Vagina (tissue), 2 donors: ENCODE data around the gene HUS1. TPM values are rescaled to one million over a fixed set of nuclear protein-coding genes. Genes with fewer than 3 reads are reported as not detected.

Source experiments
- DNase-seq, 2 donors: peaks; one replicate each; pipeline ENCODE4 v3.0.0-alpha.2; 2017; ENCODE audit errors: extremely low spot score in 2 of 2
- H3K27ac ChIP-seq: fragments of 200-600 bp; sonication (generic); one replicate; pipeline ENCODE4 v1.5.1; 2019
- H3K27me3 ChIP-seq: fragments of 200-600 bp; sonication (generic); one replicate; pipeline ENCODE4 v1.5.1; 2019
- H3K36me3 ChIP-seq, 2 donors: fragments of 200-600 bp; sonication (generic); one replicate each; pipeline ENCODE4 v1.5.1; 2017 to 2019
- H3K4me1 ChIP-seq: fragments of 200-600 bp; sonication (generic); one replicate; pipeline ENCODE4 v1.5.1; 2019
- H3K4me3 ChIP-seq, 2 donors: fragments of 200-600 bp; sonication (generic); 1 replicate in 1 of 2; 2 replicates in 1 of 2; pipeline ENCODE4 v1.5.1; 2016 to 2019
- H3K9me3 ChIP-seq: fragments of 200-600 bp; sonication (generic); one replicate; pipeline ENCODE4 v1.5.1; 2019
- CTCF ChIP-seq, 3 experiments: fragments of 450-650 bp in 2 of 3; fragments of 200-600 bp in 1 of 3; sonication (generic) in 1 of 3; IDR thresholded peaks; one replicate each; pipeline ENCODE4 v1.5.1; 2017 to 2019; ENCODE audit warnings: antibody characterized with exemption in 3 of 3, mild to moderate bottlenecking in 2 of 3, moderate library complexity in 2 of 3
- POLR2A ChIP-seq, 2 donors: fragments of 450-650 bp; IDR thresholded peaks; one replicate each; pipeline ENCODE4 v1.6.1; 2017; ENCODE audit warnings: antibody characterized with exemption in 2 of 2, mild to moderate bottlenecking in 2 of 2, moderate library complexity in 2 of 2
- POLR2AphosphoS5 ChIP-seq, 2 donors: sonication (generic); formaldehyde crosslinking; IDR thresholded peaks; one replicate each; pipeline ENCODE4 v1.9.0; 2017; ENCODE audit warnings: antibody characterized with exemption in 2 of 2, mild to moderate bottlenecking in 2 of 2, low read depth in 1 of 2; ENCODE audit not compliant: insufficient read depth in 1 of 2
- intact Hi-C: fragments of 100-400 bp; cut with DNase I; formaldehyde crosslinking; loops from one replicate; pipeline ENCODE4 v1.15.1; 2023
- total RNA-seq: library from RNA; depleted of rRNA; stranded (reverse); fragments of >200 nt; gene quantifications from one replicate; pipeline ENCODE4 v1.2.3, GENCODE V29; 2016

HUS1 gene
- total RNA-seq, 1 donor from 2014 or later, result 28.5 TPM

GRCh38 chr7:47951374-47951773, 28.0 kb downstream of the HUS1 start:
- intact Hi-C loops, result no loop called here
- Histone ChIP-seq H3K27me3 (no peaks in the 10 kb centered on the region), H3K27ac (no peak overlapping the region), H3K4me1 (peaks cover 7% of the 10 kb centered on the region), H3K4me3 (no peak overlapping the region), H3K36me3 (peaks cover 0 to 12% of the 10 kb centered on the region in 2 donors), H3K9me3 (no peaks in the 10 kb centered on the region)
- TF ChIP-seq POLR2AphosphoS5 (IDR thresholded peaks at IDR 0.05; ENCODE audit: insufficient read depth in 1 of 2, low read depth in 1 of 2) (no peak), CTCF (IDR thresholded peaks at IDR 0.05) (no peak), POLR2A (IDR thresholded peaks at IDR 0.05) (no peak)
- DNase-seq, result peak in 1 of 2 donors; percentile 4

GRCh38 chr7:47950714-47951113, 28.7 kb downstream of the HUS1 start:
- DNase-seq, result no peak
- H3K9me3 ChIP-seq, result no peaks in the 10 kb centered on the region

GRCh38 chr7:47949703-47950102, 29.7 kb downstream of the HUS1 start:
- no peak for TF ChIP-seq POLR2A (IDR thresholded peaks at IDR 0.05)
- TF ChIP-seq CTCF (IDR thresholded peaks at IDR 0.05), result no peak
- TF ChIP-seq POLR2AphosphoS5 (IDR thresholded peaks at IDR 0.05; ENCODE audit: insufficient read depth in 1 of 2, low read depth in 1 of 2), result no peak
- no peak overlapping the region for H3K4me3 ChIP-seq
- H3K27me3 ChIP-seq, result no peaks in the 10 kb centered on the region
- DNase-seq, result peak; percentile 34 to 55
- H3K36me3 ChIP-seq, result peaks cover 0 to 9% of the 10 kb centered on the region in 2 donors
- H3K9me3 ChIP-seq, result no peaks in the 10 kb centered on the region
- intact Hi-C loops, result loop anchor here (5.0 kb wide), 1 partner anchor 158 kb away; no protein-coding TSS in a partner anchor
- H3K4me1 ChIP-seq, result peaks cover 7% of the 10 kb centered on the region
- no peak overlapping the region for H3K27ac ChIP-seq

More at GRCh38 chr7:47950714-47951113, 28.7 kb downstream of the HUS1 start:
- peaks cover 0 to 12% of the 10 kb centered on the region in 2 donors for H3K36me3 ChIP-seq
- no peaks in the 10 kb centered on the region for H3K27me3 ChIP-seq
- no peak for TF ChIP-seq POLR2A (IDR thresholded peaks at IDR 0.05)
- TF ChIP-seq CTCF (IDR thresholded peaks at IDR 0.05), result no peak
- peak; percentile 45 to 62 for TF ChIP-seq POLR2AphosphoS5 (IDR thresholded peaks at IDR 0.05; ENCODE audit: insufficient read depth in 1 of 2, low read depth in 1 of 2)
- intact Hi-C loops, result no loop called here
- peaks cover 7% of the 10 kb centered on the region for H3K4me1 ChIP-seq
- no peak overlapping the region for H3K27ac ChIP-seq
- no peak overlapping the region for H3K4me3 ChIP-seq

- Histone ChIP-seq H3K4me3 (no peak within 1 kb of the TSS), H3K36me3 (no peaks in the 10 kb centered on the region), H3K4me1 (peaks cover 7% of the 10 kb centered on the region), H3K27ac (no peak within 1 kb of the TSS), H3K9me3 (no peaks in the 10 kb centered on the region), H3K27me3 (no peaks in the 10 kb centered on the region)
- peak; percentile 44 to 52 for DNase-seq
- TF ChIP-seq POLR2AphosphoS5 (IDR thresholded peaks at IDR 0.05; ENCODE audit: insufficient read depth in 1 of 2, low read depth in 1 of 2), result no peak
- no peak for TF ChIP-seq CTCF (IDR thresholded peaks at IDR 0.05)
- no peak for TF ChIP-seq POLR2A (IDR thresholded peaks at IDR 0.05)
- intact Hi-C loops, result loop anchor here (5.0 kb wide), 1 partner anchor 159 kb away; no protein-coding TSS in a partner anchor
Measured at GRCh38 chr7:47948141-47948790, 31.1 kb downstream of the HUS1 start, which contains the start of gene PKD1L1. Gene PKD1L1 (minus strand): TSS chr7:47948466. CDS start chr7:47948440, 26 bp downstream.

- Histone ChIP-seq H3K36me3 (no peaks in the 10 kb centered on the region), H3K4me3 (no peak overlapping the region), H3K9me3 (no peaks in the 10 kb centered on the region), H3K4me1 (peaks cover 7% of the 10 kb centered on the region), H3K27ac (no peak overlapping the region), H3K27me3 (no peaks in the 10 kb centered on the region)
- TF ChIP-seq POLR2AphosphoS5 (IDR thresholded peaks at IDR 0.05; ENCODE audit: insufficient read depth in 1 of 2, low read depth in 1 of 2) (no peak), POLR2A (IDR thresholded peaks at IDR 0.05) (no peak), CTCF (IDR thresholded peaks at IDR 0.05) (no peak)
- intact Hi-C loops, result loop anchor here (5.0 kb wide), 1 partner anchor 160 kb away; no protein-coding TSS in a partner anchor
- peak; percentile 72 to 74 for DNase-seq
Measured at GRCh38 chr7:47947355-47947749, 32.1 kb downstream of the HUS1 start.
